GM23338 (cell line): ENCODE results near the gene XXYLT1. TPM values are rescaled to one million over a fixed set of nuclear protein-coding genes. Genes with fewer than 3 reads are reported as not detected.

ENCODE experiments used
- ATAC-seq: fragments of 200-7000 bp; cut with Tn5 transposase; 3 replicates; pipeline ENCODE4 v1.9.1; 2020
- DNase-seq: peaks from one replicate; pipeline ENCODE4 v3.0.0-alpha.2; 2015; ENCODE audit warnings: low spot score
- H2AFZ ChIP-seq: fragments of 200-600 bp; sonication (generic); 2 replicates; pipeline ENCODE4 v1.8.0; 2016; ENCODE audit warnings: antibody characterized with exemption, mild to moderate bottlenecking, moderate library complexity
- H3F3A ChIP-seq: fragments of 200-600 bp; sonication (generic); replicated peaks from 2 replicates; pipeline ENCODE4 v1.8.0; 2017; ENCODE audit warnings: antibody characterized with exemption, mixed run types, low read depth
- H3K27ac ChIP-seq: fragments of 200-600 bp; sonication (generic); 2 replicates; pipeline ENCODE4 v1.6.1; 2016; ENCODE audit warnings: low read depth
- H3K27me3 ChIP-seq: fragments of 200-600 bp; sonication (generic); 2 replicates; pipeline ENCODE4 v1.8.0; 2016; ENCODE audit warnings: mild to moderate bottlenecking, mixed run types, moderate library complexity; ENCODE audit not compliant: insufficient read depth
- H3K36me3 ChIP-seq: fragments of 200-600 bp; sonication (generic); 2 replicates; pipeline ENCODE4 v1.8.0; 2016; ENCODE audit warnings: mild to moderate bottlenecking; ENCODE audit not compliant: insufficient read depth
- H3K4me1 ChIP-seq: fragments of 200-600 bp; sonication (generic); 2 replicates; pipeline ENCODE4 v1.8.0; 2016; ENCODE audit warnings: mild to moderate bottlenecking, moderate library complexity; ENCODE audit not compliant: insufficient read depth
- H3K4me2 ChIP-seq: fragments of 200-600 bp; sonication (generic); 2 replicates; pipeline ENCODE4 v1.7.1; 2017; ENCODE audit warnings: mixed run types
- H3K4me3 ChIP-seq: fragments of 200-600 bp; sonication (generic); 2 replicates; pipeline ENCODE4 v1.6.1; 2016; ENCODE audit warnings: mixed run types
- H3K79me2 ChIP-seq: fragments of 200-600 bp; sonication (generic); replicated peaks from 2 replicates; pipeline ENCODE4 v1.8.0; 2017; ENCODE audit warnings: mild to moderate bottlenecking; ENCODE audit not compliant: insufficient read depth
- H3K9me2 ChIP-seq: fragments of 200-600 bp; sonication (generic); 2 replicates; pipeline ENCODE4 v1.8.0; 2017; ENCODE audit not compliant: insufficient read depth
- H4K20me1 ChIP-seq: fragments of 200-600 bp; sonication (generic); replicated peaks from 2 replicates; pipeline ENCODE4 v1.8.0; 2017; ENCODE audit warnings: mild to moderate bottlenecking; ENCODE audit not compliant: insufficient read depth
- H3K27ac Mint-ChIP-seq: 2 replicates; pipeline ENCODE4 v1.8.0; 2020; ENCODE audit warnings: inconsistent platforms, mild to moderate bottlenecking, moderate library complexity, mixed read lengths
- H3K27me3 Mint-ChIP-seq: 3 replicates; pipeline ENCODE4 v1.8.0; 2022; ENCODE audit warnings: low read depth, mild to moderate bottlenecking, moderate library complexity, mixed read lengths, inconsistent platforms; ENCODE audit not compliant: insufficient read depth, poor library complexity
- H3K36me3 Mint-ChIP-seq: 3 replicates; pipeline ENCODE4 v1.8.0; 2021; ENCODE audit warnings: low read depth, mild to moderate bottlenecking, inconsistent platforms, moderate library complexity, mixed read lengths
- H3K4me1 Mint-ChIP-seq: 3 replicates; pipeline ENCODE4 v1.8.0; 2020; ENCODE audit warnings: mild to moderate bottlenecking, inconsistent platforms, mixed read lengths
- H3K4me3 Mint-ChIP-seq: 3 replicates; pipeline ENCODE4 v1.8.0; 2021; ENCODE audit warnings: moderate library complexity, mild to moderate bottlenecking, inconsistent platforms, mixed read lengths
- H3K9me3 Mint-ChIP-seq: 3 replicates; pipeline ENCODE4 v1.8.0; 2020; ENCODE audit warnings: moderate library complexity, mild to moderate bottlenecking, inconsistent platforms, mixed read lengths
- CREB1 ChIP-seq: fragments of 250-450 bp; sonication (Bioruptor Pico); IDR thresholded peaks from 2 replicates; pipeline ENCODE4 v1.5.0; 2020; ENCODE audit warnings: low read depth, mild to moderate bottlenecking, moderate library complexity
- CTCF ChIP-seq, 2 experiments: fragments of 200-600 bp in 1 of 2; sonication (generic) in 1 of 2; conservative IDR thresholded peaks; 2 replicates each; pipeline versions ENCODE4 v1.5.1 to v1.6.1; 2016 to 2017; ENCODE audit warnings: antibody characterized with exemption in 2 of 2, low read depth in 2 of 2, mild to moderate bottlenecking in 2 of 2, moderate library complexity in 1 of 2
- ETS1 ChIP-seq: IDR thresholded peaks from 2 replicates; pipeline ENCODE4 v1.6.1; 2016; ENCODE audit warnings: antibody characterized with exemption
- EZH2 ChIP-seq: fragments of 200-600 bp; sonication (generic); IDR thresholded peaks from one replicate; pipeline ENCODE4 v1.8.0; 2017; ENCODE audit warnings: antibody characterized with exemption, mild to moderate bottlenecking, low read depth; ENCODE audit not compliant: unreplicated experiment
- EZH2phosphoT487 ChIP-seq: fragments of 200-600 bp; sonication (generic); IDR thresholded peaks from one replicate; pipeline ENCODE4 v1.8.1; 2018; ENCODE audit warnings: antibody characterized with exemption; ENCODE audit not compliant: unreplicated experiment
- JUNB ChIP-seq: IDR thresholded peaks from one replicate; pipeline ENCODE4 v1.6.1; 2016; ENCODE audit warnings: antibody characterized with exemption; ENCODE audit not compliant: unreplicated experiment
- NANOG ChIP-seq: IDR thresholded peaks from 2 replicates; pipeline ENCODE4 v1.6.1; 2016; ENCODE audit warnings: antibody characterized with exemption, borderline replicate concordance
- POLR2AphosphoS5 ChIP-seq: IDR thresholded peaks from 2 replicates; pipeline ENCODE4 v1.6.1; 2016; ENCODE audit warnings: antibody characterized with exemption, low read depth
- REST ChIP-seq: IDR thresholded peaks from one replicate; pipeline ENCODE4 v1.6.1; 2018; ENCODE audit warnings: antibody characterized with exemption; ENCODE audit not compliant: unreplicated experiment
- STAT1 ChIP-seq: IDR thresholded peaks from one replicate; pipeline ENCODE4 v1.6.1; 2016; ENCODE audit warnings: antibody characterized with exemption; ENCODE audit not compliant: unreplicated experiment
- ZNF114 ChIP-seq: fragments of 250-450 bp; sonication (Bioruptor Pico); IDR thresholded peaks from 2 replicates; pipeline ENCODE4 v1.5.0; 2020; ENCODE audit warnings: mild to moderate bottlenecking, moderate library complexity
- ZNF331 ChIP-seq: fragments of 250-450 bp; sonication (Bioruptor Pico); IDR thresholded peaks from 2 replicates; pipeline ENCODE4 v1.5.0; 2020; ENCODE audit warnings: low read depth, mild to moderate bottlenecking, moderate library complexity
- ZNF462 ChIP-seq: fragments of 250-450 bp; sonication (Bioruptor Pico); IDR thresholded peaks from 2 replicates; pipeline ENCODE4 v1.5.0; 2020; ENCODE audit warnings: mild to moderate bottlenecking, moderate library complexity
- polyA plus RNA-seq: library from polyadenylated mRNA; unstranded; fragments of >200 nt; fragmentation: Nextera tagmentation; extraction: Ambion mirVana; gene quantifications from 2 replicates; pipeline ENCODE4 v1.2.1, GENCODE V29; 2016
- total RNA-seq: library from RNA; depleted of rRNA; stranded (reverse); fragments of >200 nt; shearing (Covaris generic); gene quantifications from 2 replicates; pipeline ENCODE4 v1.2.3, GENCODE V29; 2014

The XXYLT1 gene
- total and polyA plus RNA-seq, 2 experiments from 2014 or later = 13.5 to 34.8 TPM

- peaks cover 6% of the 10 kb centered on the region; the same call in 1 of the 2 replicates for H3K4me1 ChIP-seq
- Mint-ChIP-seq H3K27ac (no peak overlapping the region), H3K36me3 (peaks cover 26% of the 10 kb centered on the region), H3K27me3 (peaks cover 12% of the 10 kb centered on the region), H3K4me1 (peaks cover 8% of the 10 kb centered on the region), H3K4me3 (no peak overlapping the region), H3K9me3 (peaks cover 11% of the 10 kb centered on the region)
- no peaks in the 10 kb centered on the region for H3K9me2 ChIP-seq
- H3K27ac ChIP-seq = no peak overlapping the region; the same call in 1 of the 2 replicates
- TF ChIP-seq JUNB (no peak), STAT1 (no peak), ZNF114 (CRISPR knock-in tag) (no peak), CREB1 (no peak), EZH2 (no peak), ETS1 (no peak), ZNF331 (CRISPR knock-in tag) (no peak), CTCF (conservative IDR thresholded peaks at IDR 0.05; ENCODE audit: low read depth in 2 of 2) (no peak), POLR2AphosphoS5 (no peak), ZNF462 (CRISPR knock-in tag) (no peak), NANOG (no peak), REST (no peak), EZH2phosphoT487 (no peak)
- no peaks in the 10 kb centered on the region for H4K20me1 ChIP-seq
- ATAC-seq (no peak), DNase-seq (no peak)
- H3K79me2 ChIP-seq = peaks cover 19% of the 10 kb centered on the region
- H3F3A ChIP-seq = no peaks in the 10 kb centered on the region
- H3K27me3 ChIP-seq = no peaks in the 10 kb centered on the region
- no peak overlapping the region for H2AFZ ChIP-seq
- H3K36me3 ChIP-seq = no peaks in the 10 kb centered on the region
- no peak overlapping the region for H3K4me3 ChIP-seq
- H3K4me2 ChIP-seq = no peak overlapping the region
Measured at GRCh38 chr3:195143221-195143620, 127.7 kb downstream of the XXYLT1 start.
